Muscle of back (tissue), 13 donors: ENCODE results near the gene SYN1. TPM values are rescaled to one million over a fixed set of nuclear protein-coding genes. Genes with fewer than 3 reads are reported as not detected.
"Not testable (repeated sequence)": the region's sequence is repeated elsewhere in the genome, so short reads cannot be mapped to it uniquely, and the experiment has no call there.

Experiments used
- DNase-seq, 3 donors: peaks; one replicate each; pipeline versions ENCODE4 v3.0.0 to v3.0.0-alpha.2; 2013
- long read RNA-seq, 9 donors: transcript quantifications; one replicate each; lab custom pipeline, GENCODE V29; 2026
- polyA plus RNA-seq, 10 donors: library from polyadenylated mRNA; unstranded; fragments of 120-200 nt; gene quantifications; one replicate each; pipeline ENCODE4 v1.2.1, GENCODE V29; 2013; ENCODE audit not compliant: insufficient read length in 10 of 10

The SYN1 gene
- 10 to 100 TPM in 3 of 10 donors, 1 to 10 TPM in 7; 4.0 to 13.1 (median 9.3) TPM for polyA plus RNA-seq
- long read RNA-seq, donor 1, partial matches to known transcripts: 194 of 194 reads
- long read RNA-seq, donor 1, other reads (novel, unspliced or antisense): 0 of 194 reads
- long read RNA-seq, donor 2, partial matches to known transcripts: 152 of 157 reads
- long read RNA-seq, donor 2, other reads (novel, unspliced or antisense): 5 of 157 reads
- long read RNA-seq, donor 3: 0 reads
- long read RNA-seq, donor 4, partial matches to known transcripts: 233 of 234 reads
- long read RNA-seq, donor 4, other reads (novel, unspliced or antisense): 0 of 234 reads
- long read RNA-seq, donor 5, partial matches to known transcripts: 364 of 364 reads
- long read RNA-seq, donor 5, other reads (novel, unspliced or antisense): 0 of 364 reads
- long read RNA-seq, donor 6, partial matches to known transcripts: 368 of 368 reads
- long read RNA-seq, donor 6, other reads (novel, unspliced or antisense): 0 of 368 reads
- long read RNA-seq, donor 7: 0 reads
- long read RNA-seq, donor 8: 0 reads
- long read RNA-seq, donor 9, partial matches to known transcripts: 37 of 37 reads
- long read RNA-seq, donor 9, other reads (novel, unspliced or antisense): 0 of 37 reads

DNA sequence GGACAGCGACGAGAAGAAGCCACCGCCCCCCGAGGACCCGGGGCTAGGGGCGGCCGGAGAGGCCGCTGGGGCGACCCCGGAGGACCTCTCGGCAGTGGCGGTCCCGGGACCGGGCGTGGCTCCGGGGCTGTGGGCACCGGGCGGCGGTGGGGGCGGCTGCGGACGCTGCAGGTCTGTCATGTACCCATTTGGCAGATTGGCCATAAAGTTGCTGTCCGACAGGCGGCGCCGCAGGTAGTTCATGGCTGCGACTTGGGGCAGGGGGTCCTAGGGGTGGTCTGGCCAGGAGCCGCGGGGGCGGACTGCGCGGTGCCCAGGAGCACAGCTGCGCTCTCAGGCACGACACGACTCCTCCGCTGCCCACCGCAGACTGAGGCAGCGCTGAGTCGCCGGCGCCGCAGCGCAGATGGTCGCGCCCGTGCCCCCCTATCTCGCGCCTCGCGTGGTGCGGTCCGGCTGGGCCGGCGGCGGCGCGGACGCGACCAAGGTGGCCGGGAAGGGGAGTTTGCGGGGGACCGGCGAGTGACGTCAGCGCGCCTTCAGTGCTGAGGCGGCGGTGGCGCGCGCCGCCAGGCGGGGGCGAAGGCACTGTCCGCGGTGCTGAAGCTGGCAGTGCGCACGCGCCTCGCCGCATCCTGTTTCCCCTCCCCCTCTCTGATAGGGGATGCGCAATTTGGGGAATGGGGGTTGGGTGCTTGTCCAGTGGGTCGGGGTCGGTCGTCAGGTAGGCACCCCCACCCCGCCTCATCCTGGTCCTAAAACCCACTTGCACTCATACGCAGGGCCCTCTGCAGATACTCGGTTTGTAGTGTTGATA, at the start of gene SYN1:
TSS of gene SYN1 (minus strand) at position 372 of the 817 bp plus-strand sequence. CDS start at position 243, 129 bp downstream.
- DNase-seq: peak; percentile 64 to 89 (median 85)

- not testable (repeated sequence) for DNase-seq
These were observed 46.1 kb upstream of the SYN1 start for GRCh38 chrX:47665797-47666196.

GRCh38 chrX:47664737-47665136, 45.1 kb upstream of the SYN1 start:
- DNase-seq: no peak

DNA sequence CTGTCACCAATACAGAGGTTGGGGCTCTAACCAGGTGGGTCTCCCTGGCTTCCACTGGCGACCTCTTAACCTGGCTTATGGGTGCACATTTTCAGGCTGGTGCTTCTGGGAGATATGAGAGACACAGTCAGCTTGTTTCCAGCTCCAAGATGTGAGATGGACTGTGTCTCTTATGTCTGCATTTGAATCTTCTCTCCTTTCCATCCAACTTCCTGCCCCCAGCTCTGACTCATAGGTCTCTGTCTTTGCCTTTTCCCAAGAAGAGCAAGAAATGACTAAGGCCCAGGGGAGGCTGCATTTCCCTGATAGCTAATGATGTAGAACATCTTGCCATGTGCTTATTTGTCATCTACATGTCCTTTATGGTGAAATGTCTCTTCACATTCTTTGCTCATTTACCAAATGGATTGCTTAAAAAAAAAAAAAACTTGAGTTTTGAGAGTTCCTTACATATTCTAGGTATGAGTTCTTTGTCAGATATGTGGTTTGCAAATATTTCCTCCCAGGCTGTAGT, 42.5 kb upstream of the SYN1 start:
- peak in 1 of 3 donors; percentile 87 for DNase-seq

DNA sequence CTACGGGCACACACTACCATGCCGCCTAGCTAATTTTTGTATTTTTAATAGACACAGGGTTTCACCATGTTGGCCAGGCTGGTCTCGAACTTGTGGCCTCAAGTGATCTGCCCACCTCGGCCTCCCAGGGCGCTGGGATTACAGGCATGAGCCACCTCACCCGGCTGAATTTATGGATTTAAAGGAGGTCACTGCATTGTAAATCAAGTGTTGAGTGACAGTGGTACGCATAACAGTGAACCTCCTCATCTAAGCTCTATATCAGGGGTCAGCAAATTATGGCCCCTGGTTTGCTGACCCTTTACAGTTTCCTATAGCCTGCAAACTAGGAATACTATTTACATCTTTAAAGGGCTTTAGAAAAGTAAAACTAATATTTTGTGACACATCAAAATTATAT, 41.9 kb upstream of the SYN1 start:
- DNase-seq: no peak

GRCh38 chrX:47659421-47659726, 39.7 kb upstream of the SYN1 start:
- no peak for DNase-seq

DNA sequence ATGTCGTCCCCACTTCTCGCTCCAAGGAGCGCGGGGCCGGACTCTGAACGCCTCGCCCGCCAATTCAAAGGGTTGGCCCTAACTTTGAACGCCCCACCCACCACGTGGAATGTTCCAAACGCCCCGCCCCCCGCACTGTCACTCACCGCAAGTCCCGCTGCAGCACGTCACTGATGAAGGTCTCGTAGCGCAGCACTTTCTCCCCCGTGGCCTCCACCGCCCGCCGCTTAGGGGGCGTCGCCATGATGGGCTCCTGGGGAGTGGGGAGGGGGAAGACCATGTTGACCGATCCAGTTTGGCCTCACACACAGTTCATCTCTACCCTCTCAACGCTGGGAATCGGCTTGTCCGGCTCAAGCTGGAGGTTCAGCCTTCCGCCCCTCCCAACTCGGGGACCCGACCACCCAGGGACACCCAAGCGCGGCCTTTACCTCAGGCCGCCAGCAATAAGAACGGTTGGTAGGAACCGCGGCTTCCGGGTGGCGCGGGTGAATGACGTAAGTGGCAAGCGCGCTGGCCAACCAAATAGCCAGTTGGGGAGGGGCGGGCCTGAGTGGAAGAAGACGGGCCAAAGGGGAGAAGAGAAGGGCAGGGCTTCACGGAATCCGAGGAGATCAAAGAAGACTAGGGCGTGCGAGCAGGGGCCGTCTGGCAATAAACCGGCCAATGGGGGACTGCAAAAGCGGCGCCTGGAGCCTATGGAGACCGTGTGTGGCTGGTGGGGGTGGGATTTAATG, 39.2 kb upstream of the SYN1 start, which contains the start of gene UXT:
TSS of gene UXT (minus strand) at position 497 of the 737 bp plus-strand sequence. CDS start at position 244, 253 bp downstream.
- DNase-seq: peak; percentile 88 to 95 (median 92)

GRCh38 chrX:47658301-47658683, 38.6 kb upstream of the SYN1 start:
- no peak for DNase-seq

DNA sequence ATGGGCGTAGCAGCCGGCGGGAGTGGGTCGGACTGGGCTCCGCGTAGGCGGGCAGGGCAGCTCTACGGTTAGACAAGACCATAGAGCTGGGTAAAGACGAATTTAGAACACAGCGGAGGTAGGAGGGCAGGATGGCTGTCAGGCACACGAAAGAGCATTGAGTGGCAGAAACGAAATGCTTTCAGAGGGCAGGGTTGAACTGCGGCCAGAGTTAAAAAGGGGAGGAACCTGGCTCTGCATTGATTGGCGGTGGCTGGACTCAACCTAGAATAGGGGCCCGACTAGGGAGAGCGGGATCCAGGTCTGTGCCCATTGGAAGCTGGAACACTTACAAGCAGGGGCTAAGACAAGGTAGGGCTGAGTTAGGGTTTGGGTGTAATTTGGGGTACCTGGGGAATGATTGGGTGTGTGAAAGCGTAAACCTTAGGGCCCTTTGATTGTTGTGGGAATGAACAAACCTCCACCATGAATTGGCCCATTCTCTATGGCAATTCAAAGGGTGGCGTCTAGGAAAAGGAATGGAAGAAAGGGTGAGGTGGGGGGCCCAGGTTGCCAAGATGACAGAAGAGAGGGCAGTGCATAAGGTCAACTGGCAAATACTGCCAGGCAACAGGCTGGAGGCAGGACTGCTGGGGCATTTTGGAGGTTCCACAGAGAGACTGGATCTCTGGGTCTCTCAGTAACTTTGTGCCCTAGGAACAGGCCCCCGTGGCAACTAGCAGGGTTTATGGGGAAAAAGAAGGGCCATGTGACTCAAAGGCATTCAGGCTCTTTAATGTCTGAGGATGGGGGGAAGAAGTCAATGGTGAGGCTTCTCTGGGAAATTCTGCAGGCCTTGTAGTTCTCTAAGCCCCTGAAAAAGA, 31.6 kb upstream of the SYN1 start:
- DNase-seq: no peak

- DNase-seq: peak; percentile 95 to 98 (median 98)
These were observed 30.7 kb upstream of the SYN1 start, which contains the start of gene ELK1 for GRCh38 chrX:47650164-47651042. TSS of gene ELK1 (minus strand) at chrX:47650563. CDS start at chrX:47641441, 9,122 bp downstream.

GRCh38 chrX:47649781-47650163, 30.1 kb upstream of the SYN1 start:
- DNase-seq: no peak

GRCh38 chrX:47649271-47649670, 29.6 kb upstream of the SYN1 start:
- no peak for DNase-seq

DNA sequence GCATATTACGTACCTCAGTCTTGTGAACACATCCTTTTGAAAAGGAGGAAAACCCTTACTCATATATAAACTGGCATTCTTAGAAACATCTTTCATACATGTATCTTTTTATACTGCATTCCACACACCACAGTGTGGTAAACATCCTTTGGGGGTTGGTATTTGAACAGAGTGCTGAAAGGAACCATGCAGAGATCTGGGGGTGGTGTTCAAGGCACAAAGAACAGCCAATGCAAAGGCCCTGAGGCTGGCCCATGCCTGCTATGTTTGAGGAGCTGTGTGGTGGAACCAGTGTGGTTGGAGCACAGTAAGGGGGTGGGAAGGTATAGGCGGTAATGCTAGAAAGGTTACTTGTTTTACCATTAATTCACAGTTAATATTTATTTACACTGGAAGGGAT, 28.7 kb upstream of the SYN1 start:
- no peak for DNase-seq

- DNase-seq: no peak
These were observed 27.0 kb upstream of the SYN1 start for GRCh38 chrX:47646636-47647035.

GRCh38 chrX:47645530-47645929, 25.9 kb upstream of the SYN1 start:
- no peak for DNase-seq

DNA sequence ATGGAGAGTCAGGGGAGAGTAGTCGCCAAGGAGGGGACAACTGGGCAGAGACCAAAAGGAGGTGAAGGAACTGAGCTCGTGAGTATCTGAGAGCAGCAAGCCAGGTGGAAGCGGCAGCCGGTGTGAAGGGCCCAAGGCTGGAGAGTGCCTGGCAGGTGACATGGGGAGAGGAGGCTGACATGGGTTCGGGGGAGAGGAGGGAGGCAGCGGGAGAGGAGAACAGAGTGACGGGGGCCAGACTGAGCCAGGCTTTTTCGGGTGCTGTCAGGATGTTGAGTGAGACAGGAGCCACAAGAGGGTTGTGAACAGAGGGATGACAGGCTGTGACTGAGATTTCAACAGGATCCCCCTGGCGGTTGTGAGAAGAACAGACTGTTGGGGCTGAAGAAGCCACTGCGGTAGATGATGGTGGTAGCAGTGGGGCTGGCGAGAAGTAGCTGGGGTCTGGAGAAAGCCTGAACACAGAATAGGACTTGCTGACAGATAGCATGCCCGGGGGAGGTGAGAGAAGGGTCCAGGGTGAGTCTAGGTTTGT, 25.0 kb upstream of the SYN1 start:
- peak in 1 of 3 donors; percentile 20 for DNase-seq

GRCh38 chrX:47643926-47644325, 24.3 kb upstream of the SYN1 start:
- peak in 1 of 3 donors; percentile 37 for DNase-seq

DNA sequence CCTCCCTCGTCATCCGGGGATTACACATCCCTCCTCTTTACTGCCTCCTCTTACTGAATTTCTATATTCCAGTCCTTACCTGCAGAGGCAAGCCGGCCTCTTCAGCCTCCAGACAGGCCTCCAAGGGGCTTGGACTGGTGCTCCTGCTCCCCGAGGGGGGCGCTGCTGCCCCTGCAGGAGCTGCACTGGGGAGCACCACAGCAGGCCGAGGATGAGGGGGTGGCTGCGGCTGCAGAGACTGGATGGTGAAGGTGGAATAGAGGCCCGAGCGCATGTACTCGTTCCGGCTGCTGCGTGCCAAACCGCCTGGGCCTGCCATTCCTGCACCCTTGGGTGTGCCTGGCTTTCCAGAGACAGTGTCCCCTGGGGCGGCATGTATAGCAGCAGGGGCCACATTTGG, 19.2 kb upstream of the SYN1 start:
- no peak for DNase-seq
